ENCODE results near the gene DPYSL4.

DNA sequence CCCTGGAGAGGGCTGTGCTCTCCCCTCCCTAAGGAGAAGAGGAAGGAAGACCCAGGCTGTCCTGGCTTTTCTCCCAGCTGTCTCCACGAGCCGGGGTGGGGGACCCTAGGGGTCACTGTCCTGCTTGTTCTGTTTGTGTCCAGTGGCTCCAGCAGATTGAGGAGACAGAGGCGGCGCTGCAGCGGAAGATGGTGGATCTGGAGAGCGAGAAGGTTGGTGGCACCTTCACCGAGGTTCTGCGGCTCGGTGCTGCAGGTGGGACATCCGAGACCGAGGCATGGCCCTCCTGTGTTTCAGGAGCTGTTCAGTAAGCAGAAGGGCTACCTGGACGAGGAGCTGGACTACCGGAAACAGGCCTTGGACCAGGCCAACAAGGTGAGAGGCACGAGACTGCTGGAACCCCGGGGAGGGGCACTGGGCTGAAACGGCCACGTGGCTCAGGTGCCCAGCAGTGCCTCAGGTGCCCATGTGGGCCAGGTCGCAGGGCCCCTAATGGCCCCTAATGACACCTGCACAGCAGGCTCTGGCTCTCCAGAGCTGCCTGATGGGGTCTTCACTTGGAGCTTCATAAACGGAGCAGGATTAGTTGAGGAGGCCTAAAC lies 33.0 kb upstream of the DPYSL4 start:
- TF ChIP-seq, protein P1, sequence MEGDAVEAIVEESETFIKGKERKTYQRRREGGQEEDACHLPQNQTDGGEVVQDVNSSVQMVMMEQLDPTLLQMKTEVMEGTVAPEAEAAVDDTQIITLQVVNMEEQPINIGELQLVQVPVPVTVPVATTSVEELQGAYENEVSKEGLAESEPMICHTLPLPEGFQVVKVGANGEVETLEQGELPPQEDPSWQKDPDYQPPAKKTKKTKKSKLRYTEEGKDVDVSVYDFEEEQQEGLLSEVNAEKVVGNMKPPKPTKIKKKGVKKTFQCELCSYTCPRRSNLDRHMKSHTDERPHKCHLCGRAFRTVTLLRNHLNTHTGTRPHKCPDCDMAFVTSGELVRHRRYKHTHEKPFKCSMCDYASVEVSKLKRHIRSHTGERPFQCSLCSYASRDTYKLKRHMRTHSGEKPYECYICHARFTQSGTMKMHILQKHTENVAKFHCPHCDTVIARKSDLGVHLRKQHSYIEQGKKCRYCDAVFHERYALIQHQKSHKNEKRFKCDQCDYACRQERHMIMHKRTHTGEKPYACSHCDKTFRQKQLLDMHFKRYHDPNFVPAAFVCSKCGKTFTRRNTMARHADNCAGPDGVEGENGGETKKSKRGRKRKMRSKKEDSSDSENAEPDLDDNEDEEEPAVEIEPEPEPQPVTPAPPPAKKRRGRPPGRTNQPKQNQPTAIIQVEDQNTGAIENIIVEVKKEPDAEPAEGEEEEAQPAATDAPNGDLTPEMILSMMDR (IDR thresholded peaks at IDR 0.05) = no peak
- no peak for TF ChIP-seq POLR2A (IDR thresholded peaks at IDR 0.05)

Measured in lower leg skin (tissue), 3 donors.